NCI-H2227 (cell line): ENCODE results near the gene OR12D2.
"Not testable (repeated sequence)": the region's sequence is repeated elsewhere in the genome, so short reads cannot be mapped to it uniquely, and the experiment has no call there.

ENCODE experiments used
- DNase-seq: peaks from one replicate; lab custom pipeline; 2025; ENCODE audit not compliant: unreplicated experiment; lab: John Stamatoyannopoulos, UW

The OR12D2 gene

GRCh38 chr6:29395331-29395730 lies at the start of gene OR12D2:
OR12D2 (plus strand) TSS chr6:29395631; CDS start chr6:29396700, 1,069 bp downstream.
- no peak for DNase-seq

- not testable (repeated sequence) for DNase-seq
Measured at GRCh38 chr6:29349348-29349747, 46.1 kb upstream of the OR12D2 start.

- DNase-seq: no peak
Measured at GRCh38 chr6:29354980-29355379, 40.5 kb upstream of the OR12D2 start.

GRCh38 chr6:29355603-29356002 lies 39.8 kb upstream of the OR12D2 start:
- DNase-seq: no peak

- DNase-seq: no peak
Measured at GRCh38 chr6:29368765-29369164, 26.7 kb upstream of the OR12D2 start, which contains the start of gene OR5V1. OR5V1 (minus strand) TSS chr6:29368865; CDS start chr6:29356195, 12,670 bp downstream.

- no peak for DNase-seq
Measured at GRCh38 chr6:29375191-29375590, 20.2 kb upstream of the OR12D2 start, which contains the start of gene OR12D3. OR12D3 (minus strand) TSS chr6:29375291; CDS start chr6:29375287, 4 bp downstream.

GRCh38 chr6:29376003-29376402 lies 19.4 kb upstream of the OR12D2 start:
- no peak for DNase-seq

GRCh38 chr6:29388533-29388932 lies 6.9 kb upstream of the OR12D2 start:
- no peak for DNase-seq

- no peak for DNase-seq
Measured at GRCh38 chr6:29399525-29399924, 4.1 kb downstream of the OR12D2 start.

GRCh38 chr6:29403801-29404200 lies 8.4 kb downstream of the OR12D2 start:
- DNase-seq: no peak

GRCh38 chr6:29414588-29414987 lies 19.2 kb downstream of the OR12D2 start, which contains the start of gene OR12D1:
OR12D1 (plus strand) TSS chr6:29414928.
- no peak for DNase-seq

GRCh38 chr6:29419516-29419915 lies 24.1 kb downstream of the OR12D2 start:
- no peak for DNase-seq

- no peak for DNase-seq
Measured at GRCh38 chr6:29424168-29424567, 28.7 kb downstream of the OR12D2 start.

GRCh38 chr6:29424575-29424974 lies 29.1 kb downstream of the OR12D2 start:
- no peak for DNase-seq

GRCh38 chr6:29425075-29425474 lies 29.6 kb downstream of the OR12D2 start:
- no peak for DNase-seq

GRCh38 chr6:29426654-29427053 lies 31.2 kb downstream of the OR12D2 start:
- DNase-seq: no peak

GRCh38 chr6:29436730-29437129 lies 41.3 kb downstream of the OR12D2 start:
- peak; percentile 67 for DNase-seq

GRCh38 chr6:29439006-29439405 lies 43.6 kb downstream of the OR12D2 start, which contains the start of gene OR10C1:
OR10C1 (plus strand) TSS chr6:29439306; CDS start chr6:29440016, 710 bp downstream.
- DNase-seq: no peak

GRCh38 chr6:29442719-29443118 lies 47.3 kb downstream of the OR12D2 start:
- no peak for DNase-seq

GRCh38 chr6:29444031-29444430 lies 48.6 kb downstream of the OR12D2 start:
- DNase-seq: not testable (repeated sequence)
